ENCODE results near the gene CYP26C1. TPM values are rescaled to one million over a fixed set of nuclear protein-coding genes. Genes with fewer than 3 reads are reported as not detected.

CYP26C1 gene
- total RNA-seq, 1 donor from 2014 or later: 0.60 TPM

DNA sequence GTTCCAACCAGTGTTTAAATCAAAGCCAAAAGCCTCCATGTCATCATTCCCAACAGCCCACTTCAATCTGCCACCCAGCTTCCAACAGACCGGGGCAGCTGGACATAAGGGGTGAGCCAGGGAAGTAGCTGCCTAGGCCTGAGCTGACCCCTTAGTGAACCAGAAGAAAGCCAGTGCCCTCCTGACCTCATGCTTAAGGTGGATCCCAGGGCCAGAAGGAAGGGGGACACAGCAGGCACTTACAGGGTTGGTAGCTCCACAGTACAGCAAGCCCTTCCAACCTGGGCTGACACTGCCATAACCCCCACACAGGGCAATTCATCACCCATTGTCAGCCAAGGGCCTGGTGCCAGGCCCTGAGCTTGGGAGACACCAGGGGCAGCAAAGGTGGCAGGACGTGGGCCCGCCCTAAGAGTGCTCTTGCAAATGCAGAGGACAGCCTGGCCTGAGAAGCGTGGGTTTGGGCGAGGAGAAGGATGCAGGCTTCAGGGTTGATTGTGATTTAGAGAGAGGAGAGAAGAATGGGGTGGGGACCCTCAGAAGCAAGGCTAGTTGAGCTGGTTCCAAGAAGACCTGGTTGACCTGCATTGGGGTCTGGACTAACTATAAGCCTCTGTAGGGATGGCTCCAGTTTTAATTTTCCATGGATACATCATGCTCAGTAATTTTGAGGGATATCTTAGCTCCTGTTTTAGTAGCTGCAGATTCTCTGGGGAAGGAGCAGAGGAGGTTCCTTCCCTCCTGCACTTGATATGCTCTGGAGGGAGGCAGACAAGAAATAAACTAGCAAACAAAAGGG is 10.0 kb downstream of the CYP26C1 start:
- peaks cover 86% of the 10 kb centered on the region for H3K27me3 Mint-ChIP-seq (ENCODE audit: low read depth)

DNA sequence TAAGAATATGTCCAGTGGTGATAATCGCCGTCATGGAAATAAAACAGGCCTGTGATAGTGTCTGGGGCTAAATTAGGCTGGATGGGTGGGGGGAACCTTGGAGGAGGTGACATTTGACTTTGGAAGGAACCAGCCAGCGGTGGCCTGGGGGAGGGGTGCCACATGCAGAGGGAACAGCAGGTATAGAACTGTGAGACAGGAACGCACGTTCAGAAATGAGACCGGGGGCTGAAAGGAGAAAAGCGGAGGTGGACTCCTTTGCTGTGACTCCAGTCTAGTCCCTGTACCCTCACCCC is 10.5 kb downstream of the CYP26C1 start:
- Mint-ChIP-seq H3K4me1 (peaks cover 55% of the 10 kb centered on the region), H3K4me3 (peak overlapping the region; percentile 38), H3K27ac (no peak overlapping the region), H3K27me3 (ENCODE audit: low read depth) (peaks cover 87% of the 10 kb centered on the region), H3K9me3 (no peaks in the 10 kb centered on the region), H3K36me3 (no peaks in the 10 kb centered on the region)
- TF ChIP-seq, protein P1, sequence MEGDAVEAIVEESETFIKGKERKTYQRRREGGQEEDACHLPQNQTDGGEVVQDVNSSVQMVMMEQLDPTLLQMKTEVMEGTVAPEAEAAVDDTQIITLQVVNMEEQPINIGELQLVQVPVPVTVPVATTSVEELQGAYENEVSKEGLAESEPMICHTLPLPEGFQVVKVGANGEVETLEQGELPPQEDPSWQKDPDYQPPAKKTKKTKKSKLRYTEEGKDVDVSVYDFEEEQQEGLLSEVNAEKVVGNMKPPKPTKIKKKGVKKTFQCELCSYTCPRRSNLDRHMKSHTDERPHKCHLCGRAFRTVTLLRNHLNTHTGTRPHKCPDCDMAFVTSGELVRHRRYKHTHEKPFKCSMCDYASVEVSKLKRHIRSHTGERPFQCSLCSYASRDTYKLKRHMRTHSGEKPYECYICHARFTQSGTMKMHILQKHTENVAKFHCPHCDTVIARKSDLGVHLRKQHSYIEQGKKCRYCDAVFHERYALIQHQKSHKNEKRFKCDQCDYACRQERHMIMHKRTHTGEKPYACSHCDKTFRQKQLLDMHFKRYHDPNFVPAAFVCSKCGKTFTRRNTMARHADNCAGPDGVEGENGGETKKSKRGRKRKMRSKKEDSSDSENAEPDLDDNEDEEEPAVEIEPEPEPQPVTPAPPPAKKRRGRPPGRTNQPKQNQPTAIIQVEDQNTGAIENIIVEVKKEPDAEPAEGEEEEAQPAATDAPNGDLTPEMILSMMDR (IDR thresholded peaks at IDR 0.05; ENCODE audit: unreplicated experiment): no peak
- DNase-seq (ENCODE audit: low spot score in 2 of 2, unreplicated experiment in 2 of 2): no peak

More for the DNA sequence above, 10.0 kb downstream of the CYP26C1 start:
- peak overlapping the region; percentile 65 for H3K27ac Mint-ChIP-seq
- no peaks in the 10 kb centered on the region for H3K36me3 Mint-ChIP-seq
- H3K9me3 Mint-ChIP-seq: no peaks in the 10 kb centered on the region
- DNase-seq (ENCODE audit: low spot score in 2 of 2, unreplicated experiment in 2 of 2): no peak
- peaks cover 53% of the 10 kb centered on the region for H3K4me1 Mint-ChIP-seq
- TF ChIP-seq, protein P1 (IDR thresholded peaks at IDR 0.05; ENCODE audit: unreplicated experiment): no peak
- peak overlapping the region; percentile 38 for H3K4me3 Mint-ChIP-seq

DNA sequence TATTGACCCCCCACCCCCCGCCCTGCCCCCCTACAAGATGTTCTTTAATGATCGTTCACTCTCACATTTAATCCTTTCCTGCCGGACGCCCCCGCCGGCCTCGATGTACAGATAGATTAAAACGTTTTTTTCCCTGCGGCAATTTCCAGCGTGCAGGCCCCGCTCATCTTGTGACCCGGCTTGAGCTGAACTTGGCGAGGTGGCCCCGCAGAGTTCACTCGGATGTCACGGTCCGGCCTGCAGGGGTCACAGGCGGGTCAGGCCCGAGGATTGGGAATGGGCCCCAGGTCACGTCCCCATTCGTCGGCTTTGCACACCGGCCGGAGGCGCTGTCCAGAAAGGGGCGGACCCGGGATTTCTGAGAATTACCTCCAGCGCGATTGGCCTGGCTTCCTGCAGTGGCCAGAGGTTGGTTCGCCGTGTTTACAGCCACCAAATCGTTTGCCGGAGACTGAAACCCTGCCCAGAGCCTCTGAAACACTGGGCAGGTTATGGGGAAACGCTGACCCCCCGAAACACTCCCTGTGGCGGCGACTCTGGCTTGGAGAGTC is 11.2 kb downstream of the CYP26C1 start:
- peaks cover 57% of the 10 kb centered on the region for H3K4me1 Mint-ChIP-seq
- H3K27me3 Mint-ChIP-seq (ENCODE audit: low read depth): peaks cover 82% of the 10 kb centered on the region
- no peaks in the 10 kb centered on the region for H3K36me3 Mint-ChIP-seq
- TF ChIP-seq, protein P1 (IDR thresholded peaks at IDR 0.05; ENCODE audit: unreplicated experiment): no peak
- H3K4me3 Mint-ChIP-seq: peak overlapping the region; percentile 96
- no peaks in the 10 kb centered on the region for H3K9me3 Mint-ChIP-seq
- peak overlapping the region; percentile 77 for H3K27ac Mint-ChIP-seq
- no peak for DNase-seq (ENCODE audit: low spot score in 2 of 2, unreplicated experiment in 2 of 2)

- Mint-ChIP-seq H3K4me3 (peak overlapping the region; percentile 96), H3K36me3 (no peaks in the 10 kb centered on the region), H3K27me3 (ENCODE audit: low read depth) (peaks cover 77% of the 10 kb centered on the region), H3K27ac (peak overlapping the region; percentile 77), H3K9me3 (no peaks in the 10 kb centered on the region), H3K4me1 (peaks cover 60% of the 10 kb centered on the region)
- TF ChIP-seq, protein P1 (IDR thresholded peaks at IDR 0.05; ENCODE audit: unreplicated experiment): no peak
- no peak for DNase-seq (ENCODE audit: low spot score in 2 of 2, unreplicated experiment in 2 of 2)
These were observed 11.7 kb downstream of the CYP26C1 start for GRCh38 chr10:93072225-93072712.

DNA sequence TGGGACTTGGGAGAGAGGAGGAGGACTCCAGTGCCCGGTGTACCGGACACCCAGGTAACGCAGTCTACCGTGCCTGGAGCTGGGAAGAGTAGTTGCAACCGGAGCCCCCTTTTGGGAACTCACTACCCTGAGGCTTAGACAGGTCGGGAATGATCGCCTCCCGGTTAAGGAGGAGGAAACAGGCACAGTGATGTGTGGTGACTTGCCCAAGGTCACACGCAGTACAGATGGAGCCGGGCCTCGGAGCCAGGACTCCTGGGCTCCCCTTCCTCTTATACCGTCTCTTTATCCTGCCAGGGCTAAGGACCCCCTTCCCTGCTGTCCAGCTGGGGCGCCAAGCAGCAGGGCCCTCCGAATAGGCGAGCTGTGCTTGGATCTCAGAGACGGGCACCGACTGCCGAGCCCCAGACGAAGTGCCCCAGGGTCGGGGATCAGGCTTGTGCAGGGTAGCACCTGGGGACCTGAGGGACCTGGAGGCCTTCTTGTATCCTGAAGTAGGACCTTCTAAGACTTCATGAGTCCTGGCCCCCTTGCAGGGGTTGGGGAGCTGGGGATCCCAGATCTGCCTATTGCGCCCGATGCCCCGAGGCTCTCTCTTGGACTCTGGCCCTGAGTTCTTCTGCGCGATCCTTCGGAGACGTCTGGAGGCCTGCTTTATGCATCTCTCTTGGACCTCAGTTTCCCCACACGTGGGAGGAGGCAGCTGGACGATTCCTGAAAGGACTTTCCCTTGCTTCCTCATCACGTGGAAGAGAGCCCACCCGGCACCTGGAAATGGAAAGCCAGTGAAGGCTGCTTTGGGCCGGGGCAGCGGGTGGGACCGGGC is 12.3 kb downstream of the CYP26C1 start:
- Mint-ChIP-seq H3K36me3 (no peaks in the 10 kb centered on the region), H3K27me3 (ENCODE audit: low read depth) (peaks cover 70% of the 10 kb centered on the region), H3K27ac (no peak overlapping the region), H3K4me1 (peaks cover 62% of the 10 kb centered on the region), H3K4me3 (peak overlapping the region; percentile 96), H3K9me3 (no peaks in the 10 kb centered on the region)
- DNase-seq (ENCODE audit: low spot score in 2 of 2, unreplicated experiment in 2 of 2): no peak
- TF ChIP-seq, protein P1 (IDR thresholded peaks at IDR 0.05; ENCODE audit: unreplicated experiment): no peak
